ENCODE results near the gene PIGN. TPM values are rescaled to one million over a fixed set of nuclear protein-coding genes. Genes with fewer than 3 reads are reported as not detected.

The PIGN gene
- 10 to 100 TPM in 5 of 6 experiments, 1 to 10 TPM in 1; 8.2 to 17.8 (median 13.0) TPM for total RNA-seq
- long read RNA-seq, full-length matches to known transcripts = 1 of 2 reads
- long read RNA-seq, partial matches to known transcripts = 0 of 2 reads
- long read RNA-seq, other reads (novel, unspliced or antisense) = 1 of 2 reads

GRCh38 chr18:62186774-62187542 is at the start of gene PIGN, which contains the start of gene RELCH:
Gene PIGN, minus strand, starts transcription at chr18:62187056. Its CDS starts 25,703 bp downstream, at chr18:62161353.
Gene RELCH, plus strand, starts transcription at chr18:62187255. Its CDS starts 251 bp downstream, at chr18:62187506.
- peaks cover 0 to 33% (median 11%) of the 10 kb centered on the region in 4 donors for H3K4me1 ChIP-seq
- ATAC-seq (peak; percentile 94 to 99 (median 96)), DNase-seq (peak; percentile 93 to 98 (median 96))
- TF ChIP-seq CTCF (IDR thresholded peaks at IDR 0.05) (no peak), POLR2A (IDR thresholded peaks at IDR 0.05) (peak; percentile 66)
- H3K4me3 ChIP-seq = peak within 1 kb of the TSS; percentile 90 to 96 (median 95)
- no peaks in the 10 kb centered on the region for H3K9me3 ChIP-seq
- intact Hi-C loops (cut with DNase I) = no loop called here
- H3K27me3 ChIP-seq = no peaks in the 10 kb centered on the region
- peak within 1 kb of the TSS; percentile 29 to 67 (median 64) for H3K27ac ChIP-seq
- H3K36me3 ChIP-seq = no peaks in the 10 kb centered on the region
- 0% methylated on average over 10 of the region's 55 CpGs for WGBS (ENCODE audit: insufficient coverage, low coverage, low lambda C conversion rate, missing lambda C conversion rate)

GRCh38 chr18:62236252-62236651 is 49.4 kb upstream of the PIGN start:
- H3K4me3 ChIP-seq = no peak overlapping the region
- TF ChIP-seq CTCF (IDR thresholded peaks at IDR 0.05) (no peak), POLR2A (IDR thresholded peaks at IDR 0.05) (no peak)
- intact Hi-C loops (cut with DNase I) = no loop called here
- H3K27me3 ChIP-seq = no peaks in the 10 kb centered on the region
- peaks cover 0 to 10% (median 5%) of the 10 kb centered on the region in 4 donors for H3K36me3 ChIP-seq
- H3K4me1 ChIP-seq = no peaks in the 10 kb centered on the region
- ATAC-seq (no peak), DNase-seq (no peak)
- 100% methylated on average over 1 of the region's 1 CpG for WGBS (ENCODE audit: insufficient coverage, low coverage, low lambda C conversion rate, missing lambda C conversion rate)
- H3K9me3 ChIP-seq = no peaks in the 10 kb centered on the region
- H3K27ac ChIP-seq = no peak overlapping the region

GRCh38 chr18:62226047-62226446 is 39.2 kb upstream of the PIGN start:
- DNase-seq (no peak), ATAC-seq (no peak)
- Histone ChIP-seq H3K27me3 (no peaks in the 10 kb centered on the region), H3K27ac (no peak overlapping the region), H3K4me1 (no peaks in the 10 kb centered on the region), H3K4me3 (no peak overlapping the region), H3K36me3 (peaks cover 0 to 19% (median 6%) of the 10 kb centered on the region in 4 donors), H3K9me3 (no peaks in the 10 kb centered on the region)
- no peak for TF ChIP-seq POLR2A (IDR thresholded peaks at IDR 0.05)
- TF ChIP-seq CTCF (IDR thresholded peaks at IDR 0.05) = no peak
- WGBS (ENCODE audit: insufficient coverage, low coverage, low lambda C conversion rate, missing lambda C conversion rate) = 97% methylated on average over 3 of the region's 3 CpGs
- intact Hi-C loops (cut with DNase I) = no loop called here

- no peak for ATAC-seq
- no peak overlapping the region for H3K4me3 ChIP-seq
- WGBS (ENCODE audit: insufficient coverage, low coverage, low lambda C conversion rate, missing lambda C conversion rate) = 97% methylated on average over 2 of the region's 2 CpGs
- H3K36me3 ChIP-seq = peaks cover 0 to 19% (median 6%) of the 10 kb centered on the region in 4 donors
- no peak for DNase-seq
- no peak overlapping the region for H3K27ac ChIP-seq
- H3K27me3 ChIP-seq = no peaks in the 10 kb centered on the region
- H3K9me3 ChIP-seq = no peaks in the 10 kb centered on the region
- intact Hi-C loops (cut with DNase I) = no loop called here
- no peaks in the 10 kb centered on the region for H3K4me1 ChIP-seq
- TF ChIP-seq CTCF (IDR thresholded peaks at IDR 0.05) = no peak
- TF ChIP-seq POLR2A (IDR thresholded peaks at IDR 0.05) = no peak
These were observed 37.4 kb upstream of the PIGN start for GRCh38 chr18:62224229-62224628.
